ENCODE data around the gene CELSR1.
"Not testable (repeated sequence)": the region's sequence is repeated elsewhere in the genome, so short reads cannot be mapped to it uniquely, and the experiment has no call there.

CELSR1 gene

DNA sequence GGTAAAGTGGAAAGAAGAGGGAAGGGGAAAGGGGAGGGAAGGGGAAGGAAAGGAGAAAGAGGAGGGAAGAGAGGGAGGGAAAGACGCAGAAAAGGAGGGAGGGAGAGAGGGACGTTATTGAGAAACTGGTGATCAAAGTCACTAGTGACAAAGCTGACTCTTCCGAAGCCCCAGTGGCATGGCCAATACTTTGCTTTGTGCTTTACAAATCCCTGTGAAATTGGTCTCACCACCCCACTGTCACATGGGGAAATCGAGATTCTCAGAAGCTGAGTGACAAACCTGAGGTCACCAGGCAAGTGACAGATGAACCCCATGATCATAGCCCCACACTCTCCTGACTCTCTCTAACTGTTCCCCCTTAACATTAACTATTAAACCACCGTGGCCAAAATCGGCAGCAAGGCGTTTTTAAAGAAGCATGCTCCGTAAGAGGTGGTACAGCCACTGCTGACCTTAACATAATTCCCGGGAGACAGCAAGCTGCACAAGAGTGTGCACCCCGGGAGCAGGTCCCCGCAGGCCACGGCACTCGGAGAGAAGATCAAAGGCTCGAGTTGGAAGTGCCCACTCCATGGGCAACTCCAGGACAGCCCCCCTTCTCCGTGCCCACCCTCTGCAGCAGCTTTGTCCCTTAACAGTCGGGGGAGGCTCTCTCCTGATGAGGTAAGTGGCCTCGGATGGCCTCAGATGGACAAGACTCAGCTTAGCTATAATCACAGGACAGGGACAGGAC lies 34.8 kb downstream of the CELSR1 start:
- no peak overlapping the region for H3K27ac ChIP-seq (ENCODE audit: low read length)
- no peak overlapping the region for H3K4me2 ChIP-seq (ENCODE audit: low read length)
- no peak overlapping the region for H3K9ac ChIP-seq (ENCODE audit: low read length)
- H3K9me3 ChIP-seq (ENCODE audit: insufficient read depth, low read length), result no peaks in the 10 kb centered on the region
- no peak overlapping the region for H2AFZ ChIP-seq (ENCODE audit: low read depth, low read length)
- no peak for TF ChIP-seq EZH2phosphoT487 (IDR thresholded peaks at IDR 0.05; ENCODE audit: low read depth)
- TF ChIP-seq, protein P1, sequence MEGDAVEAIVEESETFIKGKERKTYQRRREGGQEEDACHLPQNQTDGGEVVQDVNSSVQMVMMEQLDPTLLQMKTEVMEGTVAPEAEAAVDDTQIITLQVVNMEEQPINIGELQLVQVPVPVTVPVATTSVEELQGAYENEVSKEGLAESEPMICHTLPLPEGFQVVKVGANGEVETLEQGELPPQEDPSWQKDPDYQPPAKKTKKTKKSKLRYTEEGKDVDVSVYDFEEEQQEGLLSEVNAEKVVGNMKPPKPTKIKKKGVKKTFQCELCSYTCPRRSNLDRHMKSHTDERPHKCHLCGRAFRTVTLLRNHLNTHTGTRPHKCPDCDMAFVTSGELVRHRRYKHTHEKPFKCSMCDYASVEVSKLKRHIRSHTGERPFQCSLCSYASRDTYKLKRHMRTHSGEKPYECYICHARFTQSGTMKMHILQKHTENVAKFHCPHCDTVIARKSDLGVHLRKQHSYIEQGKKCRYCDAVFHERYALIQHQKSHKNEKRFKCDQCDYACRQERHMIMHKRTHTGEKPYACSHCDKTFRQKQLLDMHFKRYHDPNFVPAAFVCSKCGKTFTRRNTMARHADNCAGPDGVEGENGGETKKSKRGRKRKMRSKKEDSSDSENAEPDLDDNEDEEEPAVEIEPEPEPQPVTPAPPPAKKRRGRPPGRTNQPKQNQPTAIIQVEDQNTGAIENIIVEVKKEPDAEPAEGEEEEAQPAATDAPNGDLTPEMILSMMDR (IDR thresholded peaks at IDR 0.05; ENCODE audit: low read depth, low read length), result no peak
- peaks cover 71% of the 10 kb centered on the region for H3K27me3 ChIP-seq (ENCODE audit: low read depth, low read length)
- H3K4me1 ChIP-seq (ENCODE audit: low read length), result peaks cover 34% of the 10 kb centered on the region
- no peaks in the 10 kb centered on the region for H3K79me2 ChIP-seq (ENCODE audit: low read length)
- no peaks in the 10 kb centered on the region for H3K36me3 ChIP-seq (replicated peaks; ENCODE audit: low read depth, low read length)
- peaks cover 12% of the 10 kb centered on the region; the same call in 1 of the 2 replicates for H4K20me1 ChIP-seq (ENCODE audit: insufficient read depth, low read length)
- H3K4me3 ChIP-seq (ENCODE audit: low read length), result no peak overlapping the region

DNA sequence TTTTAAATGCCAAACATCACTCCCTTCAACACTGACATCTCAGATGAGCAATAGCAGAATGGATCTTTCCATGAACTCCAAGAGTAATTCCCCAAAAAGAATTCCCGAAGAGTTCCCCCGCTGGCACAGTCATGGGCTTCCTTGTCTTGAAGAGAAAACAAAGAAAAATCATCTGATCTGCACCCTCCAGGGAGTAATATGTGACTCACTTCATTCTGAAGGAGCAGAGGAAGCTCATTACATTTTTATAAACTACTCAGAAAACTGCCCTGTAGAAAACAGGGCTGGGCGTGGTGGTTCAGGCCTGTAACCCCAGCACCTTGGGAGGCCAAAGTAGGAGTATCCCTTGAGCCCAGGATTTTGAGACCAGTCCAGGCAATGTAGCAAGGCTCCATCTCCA lies 35.7 kb downstream of the CELSR1 start:
- Histone ChIP-seq H3K9ac (ENCODE audit: low read length) (no peak overlapping the region), H3K27ac (ENCODE audit: low read length) (no peak overlapping the region), H2AFZ (ENCODE audit: low read depth, low read length) (no peak overlapping the region), H3K36me3 (replicated peaks; ENCODE audit: low read depth, low read length) (no peaks in the 10 kb centered on the region), H4K20me1 (ENCODE audit: insufficient read depth, low read length) (peaks cover 12% of the 10 kb centered on the region; the same call in 1 of the 2 replicates), H3K4me1 (ENCODE audit: low read length) (peaks cover 34% of the 10 kb centered on the region), H3K9me3 (ENCODE audit: insufficient read depth, low read length) (no peaks in the 10 kb centered on the region), H3K27me3 (ENCODE audit: low read depth, low read length) (peaks cover 65% of the 10 kb centered on the region), H3K79me2 (ENCODE audit: low read length) (no peaks in the 10 kb centered on the region), H3K4me2 (ENCODE audit: low read length) (no peak overlapping the region), H3K4me3 (ENCODE audit: low read length) (no peak overlapping the region)
- TF ChIP-seq, protein P1 (IDR thresholded peaks at IDR 0.05; ENCODE audit: low read depth, low read length), result no peak
- TF ChIP-seq EZH2phosphoT487 (IDR thresholded peaks at IDR 0.05; ENCODE audit: low read depth), result no peak

DNA sequence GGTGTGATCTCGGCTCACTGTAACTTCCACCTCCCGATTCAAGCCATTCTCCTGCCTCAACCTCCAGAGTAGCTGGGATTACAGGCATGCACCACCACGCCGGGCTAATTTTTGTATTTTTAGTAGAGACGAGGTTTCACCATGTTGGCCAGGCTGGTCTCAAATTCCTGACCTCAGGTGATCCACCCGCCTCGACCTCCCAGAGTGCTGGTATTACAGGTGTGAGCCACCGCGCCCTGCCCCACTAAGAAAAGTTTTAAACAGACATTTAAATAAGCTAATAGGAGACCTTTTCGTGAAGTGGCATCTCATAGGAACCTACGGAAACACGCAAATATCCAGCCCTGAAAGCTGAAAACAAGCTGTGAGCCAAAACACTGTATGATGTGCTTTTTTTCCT lies 36.2 kb downstream of the CELSR1 start:
- not testable (repeated sequence) for H3K4me3 ChIP-seq (ENCODE audit: low read length); H3K36me3 ChIP-seq (replicated peaks; ENCODE audit: low read depth, low read length); H3K27ac ChIP-seq (ENCODE audit: low read length); H3K9me3 ChIP-seq (ENCODE audit: insufficient read depth, low read length); H3K79me2 ChIP-seq (ENCODE audit: low read length); H3K4me2 ChIP-seq (ENCODE audit: low read length); H4K20me1 ChIP-seq (ENCODE audit: insufficient read depth, low read length); H3K9ac ChIP-seq (ENCODE audit: low read length); H2AFZ ChIP-seq (ENCODE audit: low read depth, low read length)
- Histone ChIP-seq H3K4me1 (ENCODE audit: low read length) (peaks cover 30% of the 10 kb centered on the region), H3K27me3 (ENCODE audit: low read depth, low read length) (peaks cover 60% of the 10 kb centered on the region)

DNA sequence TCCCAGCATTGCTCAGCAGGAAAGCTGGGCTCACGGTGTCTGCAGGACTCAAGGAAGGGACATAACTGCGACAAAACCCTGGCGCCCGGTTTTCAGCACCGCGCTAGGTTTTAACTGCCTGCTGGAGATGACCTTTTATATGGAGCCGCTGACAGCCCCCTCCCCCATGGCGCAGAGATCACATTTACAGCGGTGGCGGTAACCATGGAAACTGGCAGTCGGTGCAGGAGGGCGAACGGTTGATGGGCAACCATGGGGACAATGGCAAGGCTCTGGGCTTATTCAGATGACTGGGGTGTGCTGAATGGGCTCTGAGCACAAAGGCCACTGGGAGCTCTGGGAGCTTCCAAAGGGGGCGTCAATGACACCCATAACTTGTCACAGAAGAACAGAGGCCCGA lies 37.2 kb downstream of the CELSR1 start:
- peaks cover 5% of the 10 kb centered on the region; the same call in 1 of the 2 replicates for H4K20me1 ChIP-seq (ENCODE audit: insufficient read depth, low read length)
- TF ChIP-seq EZH2phosphoT487 (IDR thresholded peaks at IDR 0.05; ENCODE audit: low read depth), result no peak
- TF ChIP-seq, protein P1 (IDR thresholded peaks at IDR 0.05; ENCODE audit: low read depth, low read length), result no peak
- no peak overlapping the region for H3K4me3 ChIP-seq (ENCODE audit: low read length)
- H3K9me3 ChIP-seq (ENCODE audit: insufficient read depth, low read length), result no peaks in the 10 kb centered on the region
- peaks cover 27% of the 10 kb centered on the region for H3K4me1 ChIP-seq (ENCODE audit: low read length)
- no peaks in the 10 kb centered on the region for H3K79me2 ChIP-seq (ENCODE audit: low read length)
- H3K9ac ChIP-seq (ENCODE audit: low read length), result no peak overlapping the region
- no peaks in the 10 kb centered on the region for H3K36me3 ChIP-seq (replicated peaks; ENCODE audit: low read depth, low read length)
- no peak overlapping the region for H3K27ac ChIP-seq (ENCODE audit: low read length)
- peaks cover 53% of the 10 kb centered on the region for H3K27me3 ChIP-seq (ENCODE audit: low read depth, low read length)
- no peak overlapping the region for H2AFZ ChIP-seq (ENCODE audit: low read depth, low read length)
- H3K4me2 ChIP-seq (ENCODE audit: low read length), result no peak overlapping the region

All from OCI-LY3 (cell line).